A549 treated with DMSO at 1 μM for 4 hours (cell line): ENCODE results near the gene SMPD1. TPM values are rescaled to one million over a fixed set of nuclear protein-coding genes. Genes with fewer than 3 reads are reported as not detected.

ENCODE experiments used
- total RNA-seq: library from RNA; stranded (reverse); fragments of 200-300 nt; extraction: Qiagen RNA extraction; gene quantifications from 5 replicates; pipeline ENCODE4 v1.2.3, GENCODE V29; 2022; ENCODE audit warnings: low read depth

The SMPD1 gene
- 10.2 to 13.1 TPM (median 11.4 TPM) in 5 replicates for total RNA-seq

DNA sequence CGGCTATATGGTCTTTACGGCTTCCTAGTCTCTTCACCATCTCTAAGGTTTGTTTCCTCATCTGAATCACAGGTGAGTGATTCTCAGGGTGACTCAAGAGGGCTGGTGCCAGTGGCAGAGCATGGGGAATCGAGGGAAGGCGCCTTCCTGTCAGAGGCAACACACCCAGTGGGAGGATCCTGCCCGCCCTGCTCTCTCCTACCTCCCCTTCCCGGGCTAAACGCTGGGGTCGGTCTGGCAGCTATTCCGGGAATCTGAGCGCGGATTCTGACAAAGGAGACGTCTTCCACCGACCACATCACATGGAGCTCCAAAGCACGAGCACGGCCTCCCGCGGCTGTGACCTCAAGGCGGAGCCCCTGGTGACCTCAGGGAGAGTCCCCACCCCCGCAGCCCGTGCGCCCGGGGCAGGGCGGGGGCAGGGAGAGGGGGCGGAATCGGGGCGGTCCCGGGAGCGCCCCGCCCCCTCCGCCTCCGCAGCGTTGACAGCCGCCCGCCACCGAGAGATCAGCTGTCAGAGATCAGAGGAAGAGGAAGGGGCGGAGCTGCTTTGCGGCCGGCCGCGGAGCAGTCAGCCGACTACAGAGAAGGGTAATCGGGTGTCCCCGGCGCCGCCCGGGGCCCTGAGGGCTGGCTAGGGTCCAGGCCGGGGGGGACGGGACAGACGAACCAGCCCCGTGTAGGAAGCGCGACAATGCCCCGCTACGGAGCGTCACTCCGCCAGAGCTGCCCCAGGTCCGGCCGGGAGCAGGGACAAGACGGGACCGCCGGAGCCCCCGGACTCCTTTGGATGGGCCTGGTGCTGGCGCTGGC, at the start of gene SMPD1:
TSS of gene SMPD1 (plus strand) at position 570 of the 813 bp plus-strand sequence. CDS start at position 695, 125 bp downstream.

GRCh38 chr11:6419009-6419631, 28.8 kb downstream of the SMPD1 start, which contains the start of gene APBB1:
TSS of gene APBB1 (minus strand) at chr11:6419094. CDS start at chr11:6411347, 7,747 bp downstream.

GRCh38 chr11:6440906-6441358, 50.7 kb downstream of the SMPD1 start, which contains the start of gene HPX:
TSS of gene HPX (minus strand) at chr11:6440987. CDS start at chr11:6440963, 24 bp downstream.

Other genes with a start within 250 kb of the SMPD1 start
- gene OR52B2, start 220.1 kb upstream of the SMPD1 start, total RNA-seq, result not detected in 5 replicates
- not detected in 5 replicates for gene OR52W1, start 191.2 kb upstream of the SMPD1 start, total RNA-seq
- gene C11orf42, start 184.9 kb upstream of the SMPD1 start, total RNA-seq, result not detected in 5 replicates
- 13.4 to 17.9 TPM (median 17.2 TPM) in 5 replicates for gene FHIP1B, start 155.8 kb upstream of the SMPD1 start, total RNA-seq
- 0.07 to 0.10 TPM (median 0.08 TPM) in 3 of 5 replicates, not detected in the others for gene CNGA4, start 151.4 kb upstream of the SMPD1 start, total RNA-seq
- gene CCKBR, start 130.6 kb upstream of the SMPD1 start, total RNA-seq, result not detected in 5 replicates
- gene CAVIN3, start 70.0 kb upstream of the SMPD1 start, total RNA-seq, result 24.7 to 34.0 TPM (median 26.6 TPM) in 5 replicates
- gene APBB1, start 28.6 kb downstream of the SMPD1 start, total RNA-seq, result 17.0 to 20.3 TPM (median 17.8 TPM) in 5 replicates
- 0.32 to 1.4 TPM (median 0.49 TPM) in 5 replicates for gene HPX, start 50.5 kb downstream of the SMPD1 start, total RNA-seq
- 14.9 to 21.1 TPM (median 18.1 TPM) in 5 replicates for gene TRIM3, start 83.5 kb downstream of the SMPD1 start, total RNA-seq
- 54.9 to 61.4 TPM (median 59.2 TPM) in 5 replicates for gene ARFIP2, start 90.9 kb downstream of the SMPD1 start, total RNA-seq
- gene TIMM10B, start 91.0 kb downstream of the SMPD1 start, total RNA-seq, result 26.4 to 38.9 TPM (median 37.1 TPM) in 5 replicates
- 3.3 to 3.7 TPM (median 3.5 TPM) in 5 replicates for gene DNHD1, start 106.8 kb downstream of the SMPD1 start, total RNA-seq
- 27.9 to 37.6 TPM (median 34.3 TPM) in 5 replicates for gene RRP8, start 213.1 kb downstream of the SMPD1 start, total RNA-seq
- 105 to 120 TPM (median 114 TPM) in 5 replicates for gene ILK, start 213.3 kb downstream of the SMPD1 start, total RNA-seq
- gene TAF10, start 221.7 kb downstream of the SMPD1 start, total RNA-seq, result 189 to 236 TPM (median 228 TPM) in 5 replicates
- gene TPP1, start 228.9 kb downstream of the SMPD1 start, total RNA-seq, result 45.1 to 54.1 TPM (median 49.2 TPM) in 5 replicates